ENCODE data around the gene RYK.

The RYK gene

GRCh38 chr3:134216191-134216764, 34.4 kb downstream of the RYK start:
- no peaks in the 10 kb centered on the region for H3K27me3 ChIP-seq
- DNase-seq, result no peak
- no peak overlapping the region for H3K4me3 ChIP-seq (ENCODE audit: low read depth, low read length)
- H3K36me3 ChIP-seq, result no peaks in the 10 kb centered on the region; the same call in 1 of the 2 replicates
- no peaks in the 10 kb centered on the region; the same call in 1 of the 2 replicates for H3K4me1 ChIP-seq
- TF ChIP-seq CTCF (IDR thresholded peaks at IDR 0.05; ENCODE audit: low read depth, low read length), result no peak
- H3K9me3 ChIP-seq, result no peaks in the 10 kb centered on the region

- Histone ChIP-seq H3K27me3 (no peaks in the 10 kb centered on the region), H3K4me3 (ENCODE audit: low read depth, low read length) (no peak overlapping the region), H3K4me1 (no peaks in the 10 kb centered on the region; the same call in 1 of the 2 replicates)
Observed at GRCh38 chr3:134214239-134214638, 36.4 kb downstream of the RYK start.

GRCh38 chr3:134212967-134213665, 37.5 kb downstream of the RYK start:
- Histone ChIP-seq H3K4me1 (no peaks in the 10 kb centered on the region; the same call in 1 of the 2 replicates), H3K27me3 (no peaks in the 10 kb centered on the region), H3K9me3 (no peaks in the 10 kb centered on the region), H3K36me3 (peaks cover 15% of the 10 kb centered on the region), H3K4me3 (ENCODE audit: low read depth, low read length) (no peak overlapping the region)
- TF ChIP-seq CTCF (IDR thresholded peaks at IDR 0.05; ENCODE audit: low read depth, low read length), result peak; percentile 99
- DNase-seq, result peak; percentile 85

More at GRCh38 chr3:134214239-134214638, 36.4 kb downstream of the RYK start:
- H3K9me3 ChIP-seq, result no peaks in the 10 kb centered on the region
- DNase-seq, result no peak
- no peak for TF ChIP-seq CTCF (IDR thresholded peaks at IDR 0.05; ENCODE audit: low read depth, low read length)
- peaks cover 7% of the 10 kb centered on the region for H3K36me3 ChIP-seq

- Histone ChIP-seq H3K36me3 (peaks cover 15% of the 10 kb centered on the region), H3K4me3 (ENCODE audit: low read depth, low read length) (no peak overlapping the region), H3K27me3 (no peaks in the 10 kb centered on the region), H3K9me3 (no peaks in the 10 kb centered on the region), H3K4me1 (no peaks in the 10 kb centered on the region; the same call in 1 of the 2 replicates)
- DNase-seq, result peak; percentile 70
- peak; percentile 84 for TF ChIP-seq CTCF (IDR thresholded peaks at IDR 0.05; ENCODE audit: low read depth, low read length)
Observed at GRCh38 chr3:134211797-134212196, 38.9 kb downstream of the RYK start.

GRCh38 chr3:134205451-134205850, 45.2 kb downstream of the RYK start:
- peaks cover 12% of the 10 kb centered on the region for H3K36me3 ChIP-seq

More at GRCh38 chr3:134205451-134205850, 45.2 kb downstream of the RYK start:
- Histone ChIP-seq H3K4me1 (no peaks in the 10 kb centered on the region), H3K27me3 (no peaks in the 10 kb centered on the region), H3K4me3 (ENCODE audit: low read depth, low read length) (no peak overlapping the region), H3K9me3 (no peaks in the 10 kb centered on the region)
- DNase-seq, result no peak
- TF ChIP-seq CTCF (IDR thresholded peaks at IDR 0.05; ENCODE audit: low read depth, low read length), result no peak
